ENCODE data around the gene PEX14. TPM values are rescaled to one million over a fixed set of nuclear protein-coding genes. Genes with fewer than 3 reads are reported as not detected.

Gene PEX14
- polyA plus RNA-seq, 1 donor (not counting 4 experiments of a cell fraction or from before 2014, with no cell fraction given), result 8.4 TPM

DNA sequence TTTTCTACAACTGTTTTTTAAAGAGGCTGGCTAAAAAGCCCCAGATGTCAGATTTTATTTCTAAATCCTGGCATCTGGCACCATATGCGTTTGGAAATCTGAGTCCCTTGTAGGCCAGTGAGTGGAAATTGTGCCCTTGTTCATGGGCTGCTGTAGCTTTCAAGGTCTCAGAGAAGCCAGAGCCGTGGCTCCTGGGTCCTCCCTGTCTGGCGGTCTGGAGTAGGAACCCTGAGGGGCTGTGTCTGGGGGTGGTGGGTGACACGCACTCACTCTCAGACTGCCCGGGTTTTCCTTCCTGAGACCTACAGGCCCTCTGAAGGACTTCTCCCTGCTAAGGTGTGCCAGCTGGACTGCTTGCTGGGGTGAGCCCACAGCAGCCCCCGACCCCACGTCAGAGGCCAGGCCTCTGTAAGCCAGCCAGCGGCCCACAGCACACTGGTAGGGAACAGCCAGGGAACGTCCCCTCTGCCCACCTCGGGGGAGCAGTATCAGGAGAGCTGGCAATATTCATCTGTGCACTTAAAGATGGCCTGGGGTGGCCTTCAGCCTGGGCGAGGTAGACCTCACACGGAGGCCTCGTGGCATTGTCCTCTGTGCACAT, 151.5 kb downstream of the PEX14 start:
- Histone ChIP-seq H3K9me1 (ENCODE audit: control insufficient read depth, extremely low read depth, insufficient read depth, low read length) (no peaks in the 10 kb centered on the region), H3K27me3 (ENCODE audit: control insufficient read depth, extremely low read depth, insufficient read depth, low read length) (no peaks in the 10 kb centered on the region), H3K4me1 (ENCODE audit: control insufficient read depth, extremely low read depth, insufficient read depth, low read length) (peaks cover 2% of the 10 kb centered on the region), H2AFZ (ENCODE audit: control insufficient read depth, low read length) (no peak overlapping the region), H3K4me3 (ENCODE audit: control insufficient read depth in 2 of 3, extremely low read depth in 1 of 3, insufficient read depth in 2 of 3, low read depth in 1 of 3, low read length in 3 of 3) (no peak overlapping the region), H3K4me2 (ENCODE audit: control insufficient read depth, extremely low read depth, insufficient read depth, low read depth, low read length) (no peak overlapping the region), H3K9ac (ENCODE audit: control insufficient read depth, extremely low read depth, insufficient read depth, low read length) (no peak overlapping the region), H3K79me2 (ENCODE audit: control insufficient read depth, insufficient read depth, low read length) (no peaks in the 10 kb centered on the region), H3K27ac (ENCODE audit: control insufficient read depth, insufficient read depth, low read length) (no peak overlapping the region), H3K9me3 (ENCODE audit: control insufficient read depth, low read depth, low read length) (no peaks in the 10 kb centered on the region), H3K36me3 (ENCODE audit: control insufficient read depth in 2 of 2, extremely low read depth in 1 of 2, insufficient read depth in 2 of 2, low read length in 2 of 2) (peaks cover 5 to 9% of the 10 kb centered on the region in 2 experiments), H4K20me1 (ENCODE audit: control insufficient read depth, extremely low read depth, insufficient read depth, low read length) (no peaks in the 10 kb centered on the region)
- no peak for DNase-seq (ENCODE audit: low read depth, low spot score)
- dilution Hi-C loops (cut with MboI; ENCODE audit: extremely low pct_ligation_motif_present, low sequenced_read_pairs), result no loop called here
- no peak for FAIRE-seq
- TF ChIP-seq EZH2 (IDR thresholded peaks at IDR 0.05; ENCODE audit: low read length), result no peak
- TF ChIP-seq, protein P1, sequence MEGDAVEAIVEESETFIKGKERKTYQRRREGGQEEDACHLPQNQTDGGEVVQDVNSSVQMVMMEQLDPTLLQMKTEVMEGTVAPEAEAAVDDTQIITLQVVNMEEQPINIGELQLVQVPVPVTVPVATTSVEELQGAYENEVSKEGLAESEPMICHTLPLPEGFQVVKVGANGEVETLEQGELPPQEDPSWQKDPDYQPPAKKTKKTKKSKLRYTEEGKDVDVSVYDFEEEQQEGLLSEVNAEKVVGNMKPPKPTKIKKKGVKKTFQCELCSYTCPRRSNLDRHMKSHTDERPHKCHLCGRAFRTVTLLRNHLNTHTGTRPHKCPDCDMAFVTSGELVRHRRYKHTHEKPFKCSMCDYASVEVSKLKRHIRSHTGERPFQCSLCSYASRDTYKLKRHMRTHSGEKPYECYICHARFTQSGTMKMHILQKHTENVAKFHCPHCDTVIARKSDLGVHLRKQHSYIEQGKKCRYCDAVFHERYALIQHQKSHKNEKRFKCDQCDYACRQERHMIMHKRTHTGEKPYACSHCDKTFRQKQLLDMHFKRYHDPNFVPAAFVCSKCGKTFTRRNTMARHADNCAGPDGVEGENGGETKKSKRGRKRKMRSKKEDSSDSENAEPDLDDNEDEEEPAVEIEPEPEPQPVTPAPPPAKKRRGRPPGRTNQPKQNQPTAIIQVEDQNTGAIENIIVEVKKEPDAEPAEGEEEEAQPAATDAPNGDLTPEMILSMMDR (optimal IDR thresholded peaks at IDR 0.05 in 1 of 3, IDR thresholded peaks at IDR 0.05 in 1 of 3, conservative IDR thresholded peaks at IDR 0.05 in 1 of 3; ENCODE audit: extremely low read depth in 1 of 3, insufficient read depth in 2 of 3, low read length in 3 of 3), result no peak

DNA sequence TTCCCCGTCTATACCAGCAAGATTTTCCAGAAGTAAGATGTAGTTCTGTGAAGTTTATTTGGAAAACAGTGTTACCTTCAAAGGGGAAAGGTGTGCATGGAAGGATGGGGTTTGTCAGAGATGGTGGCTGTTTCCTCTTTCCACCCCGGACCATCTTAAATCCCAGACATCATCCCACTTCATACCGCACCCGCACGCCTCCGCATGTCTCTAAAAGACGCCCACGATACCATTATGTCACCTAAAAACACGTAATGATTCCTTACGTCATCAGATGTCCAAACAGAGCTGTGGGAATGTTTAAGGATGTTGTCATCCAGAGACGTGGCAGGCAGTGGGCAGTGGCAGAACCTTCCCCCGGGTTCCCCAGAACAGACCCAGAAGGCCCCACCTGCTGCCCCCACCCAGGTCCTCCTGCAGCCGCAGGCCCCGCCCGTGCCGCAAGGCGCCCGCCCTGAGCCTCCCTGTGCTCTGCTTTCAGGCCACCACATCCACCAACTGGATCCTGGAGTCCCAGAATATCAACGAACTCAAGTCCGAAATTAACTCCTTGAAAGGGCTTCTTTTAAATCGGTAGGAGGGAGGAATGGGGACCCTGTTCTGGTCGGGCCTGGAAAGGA, 152.2 kb downstream of the PEX14 start:
- Histone ChIP-seq H3K27me3 (ENCODE audit: control insufficient read depth, extremely low read depth, insufficient read depth, low read length) (no peaks in the 10 kb centered on the region), H3K4me3 (ENCODE audit: control insufficient read depth in 2 of 3, extremely low read depth in 1 of 3, insufficient read depth in 2 of 3, low read depth in 1 of 3, low read length in 3 of 3) (no peak overlapping the region), H4K20me1 (ENCODE audit: control insufficient read depth, extremely low read depth, insufficient read depth, low read length) (no peaks in the 10 kb centered on the region), H3K4me1 (ENCODE audit: control insufficient read depth, extremely low read depth, insufficient read depth, low read length) (peaks cover 2% of the 10 kb centered on the region), H3K4me2 (ENCODE audit: control insufficient read depth, extremely low read depth, insufficient read depth, low read depth, low read length) (no peak overlapping the region), H3K9ac (ENCODE audit: control insufficient read depth, extremely low read depth, insufficient read depth, low read length) (no peak overlapping the region), H3K9me1 (ENCODE audit: control insufficient read depth, extremely low read depth, insufficient read depth, low read length) (no peaks in the 10 kb centered on the region), H3K36me3 (ENCODE audit: control insufficient read depth in 2 of 2, extremely low read depth in 1 of 2, insufficient read depth in 2 of 2, low read length in 2 of 2) (peaks cover 5 to 9% of the 10 kb centered on the region in 2 experiments), H3K9me3 (ENCODE audit: control insufficient read depth, low read depth, low read length) (no peaks in the 10 kb centered on the region), H2AFZ (ENCODE audit: control insufficient read depth, low read length) (no peak overlapping the region), H3K79me2 (ENCODE audit: control insufficient read depth, insufficient read depth, low read length) (no peaks in the 10 kb centered on the region), H3K27ac (ENCODE audit: control insufficient read depth, insufficient read depth, low read length) (no peak overlapping the region)
- DNase-seq (ENCODE audit: low read depth, low spot score) (no peak), FAIRE-seq (no peak)
- dilution Hi-C loops (cut with MboI; ENCODE audit: extremely low pct_ligation_motif_present, low sequenced_read_pairs), result no loop called here
- TF ChIP-seq, protein P1 (optimal IDR thresholded peaks at IDR 0.05 in 1 of 3, IDR thresholded peaks at IDR 0.05 in 1 of 3, conservative IDR thresholded peaks at IDR 0.05 in 1 of 3; ENCODE audit: extremely low read depth in 1 of 3, insufficient read depth in 2 of 3, low read length in 3 of 3), result no peak
- TF ChIP-seq EZH2 (IDR thresholded peaks at IDR 0.05; ENCODE audit: low read length), result no peak

Data from keratinocyte (primary cell).